ENCODE measurements around the gene LTBP3. TPM values are rescaled to one million over a fixed set of nuclear protein-coding genes. Genes with fewer than 3 reads are reported as not detected.

LTBP3 gene
- total and polyA plus RNA-seq, 2 of the 13 experiments (the other 11 are each of a cell fraction or from before 2014, with no cell fraction given) = 12.2 to 68.1 TPM

- TF ChIP-seq FOXP4 (CRISPR knock-in tag; IDR thresholded peaks at IDR 0.05) (peak; percentile 50; the same call in 1 of the 2 replicates), PAX8 (CRISPR knock-in tag; IDR thresholded peaks at IDR 0.05; ENCODE audit: borderline replicate concordance) (no peak), TOE1 (CRISPR knock-in tag; IDR thresholded peaks at IDR 0.05) (no peak), MAZ (IDR thresholded peaks at IDR 0.05; ENCODE audit: borderline replicate concordance, low read depth, low read length) (no peak; the same call in 1 of the 2 replicates), MAZ (CRISPR knock-in tag; IDR thresholded peaks at IDR 0.05; ENCODE audit: low read depth) (0 out of 2 replicates have a peak, but pooled peaks have one; percentile 42), PCBP1 (IDR thresholded peaks at IDR 0.05; ENCODE audit: borderline replicate concordance, low read depth, low read length) (no peak), TRAFD1 (CRISPR knock-in tag; IDR thresholded peaks at IDR 0.05; ENCODE audit: borderline replicate concordance) (no peak), AHR (CRISPR knock-in tag; IDR thresholded peaks at IDR 0.05) (0 out of 2 replicates have a peak, but pooled peaks have one; percentile 46), TBX2 (CRISPR knock-in tag; IDR thresholded peaks at IDR 0.05; ENCODE audit: borderline replicate concordance) (peak; percentile 25; the same call in 1 of the 2 replicates), ZBTB7B (CRISPR knock-in tag; IDR thresholded peaks at IDR 0.05) (peak; percentile 58; the same call in 1 of the 2 replicates), SNAPC2 (CRISPR knock-in tag; IDR thresholded peaks at IDR 0.05) (no peak), SNAI1 (CRISPR knock-in tag; IDR thresholded peaks at IDR 0.05; ENCODE audit: borderline replicate concordance) (no peak), JUNB (CRISPR knock-in tag; IDR thresholded peaks at IDR 0.05; ENCODE audit: borderline replicate concordance) (no peak), ZKSCAN1 (IDR thresholded peaks at IDR 0.05; ENCODE audit: low read length) (no peak), XRCC5 (optimal IDR thresholded peaks at IDR 0.05; ENCODE audit: low read length) (peak; percentile 65), FOXP1 (IDR thresholded peaks at IDR 0.05) (no peak), FOXP1 (CRISPR knock-in tag; IDR thresholded peaks at IDR 0.05) (no peak), TFDP2 (CRISPR knock-in tag; IDR thresholded peaks at IDR 0.05) (no peak), SKIL (CRISPR knock-in tag; IDR thresholded peaks at IDR 0.05; ENCODE audit: borderline replicate concordance) (peak; percentile 83), ZFP36 (IDR thresholded peaks at IDR 0.05; ENCODE audit: borderline replicate concordance, low read depth, low read length, partially characterized antibody) (peak; percentile 89), RBFOX2 (IDR thresholded peaks at IDR 0.05; ENCODE audit: low read depth, low read length) (peak; percentile 36; the same call in 1 of the 2 replicates), NFE2L1 (CRISPR knock-in tag; IDR thresholded peaks at IDR 0.05; ENCODE audit: borderline replicate concordance) (no peak)
These were observed 28.5 kb downstream of the LTBP3 start (continued) for GRCh38 chr11:65529475-65530156.
